GM19025 (cell line): ENCODE measurements around the gene UBE2A.

Experiments
- ATAC-seq: cut with Tn5 transposase; IDR thresholded peaks from one replicate; pipeline ENCODE4 v1.9.1; 2021; ENCODE audit warnings: mild to moderate bottlenecking, low read depth, moderate library complexity; ENCODE audit not compliant: unreplicated experiment

The UBE2A gene

DNA sequence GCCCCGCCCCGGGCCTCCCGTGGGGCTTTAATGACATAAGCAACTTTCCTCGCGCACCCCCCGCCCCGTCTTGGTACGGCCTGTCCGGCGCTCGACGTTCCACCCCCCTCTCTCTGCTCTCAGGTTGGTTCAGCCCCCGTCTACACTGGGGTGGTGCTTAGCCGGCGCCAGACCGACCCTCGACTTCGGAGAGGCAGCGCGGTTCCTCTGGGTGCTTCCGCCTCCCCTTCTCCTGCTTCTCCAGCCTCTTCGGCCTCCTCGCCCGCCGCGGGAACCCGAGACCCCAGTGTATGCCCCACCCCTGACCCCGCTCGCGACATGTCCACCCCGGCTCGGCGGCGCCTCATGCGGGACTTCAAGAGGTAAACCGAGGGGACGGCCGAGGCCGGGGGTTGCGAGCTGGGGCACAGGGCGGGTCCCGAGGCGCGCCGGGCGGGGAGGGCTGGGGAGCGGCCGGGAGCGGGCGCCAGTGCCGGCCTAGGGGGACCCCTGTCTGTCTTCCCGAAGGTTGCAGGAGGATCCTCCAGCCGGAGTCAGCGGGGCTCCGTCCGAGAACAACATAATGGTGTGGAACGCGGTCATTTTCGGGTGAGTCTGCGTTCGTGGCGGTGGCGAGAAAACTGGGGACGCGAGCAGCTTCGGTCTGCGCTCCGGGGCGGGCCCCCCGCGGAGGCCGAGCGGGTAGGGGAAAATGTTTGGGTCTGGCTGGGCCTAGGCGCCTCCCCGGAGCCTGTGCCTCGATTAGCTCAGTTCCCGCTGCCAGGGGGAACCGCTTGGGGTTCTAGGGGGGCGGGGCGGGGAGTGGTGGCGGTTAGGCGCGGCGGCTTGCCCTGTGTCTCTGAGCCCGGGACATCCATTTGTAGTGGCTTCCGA lies at the start of gene UBE2A:
Gene UBE2A, plus strand, starts transcription at position 170 of the 873 bp plus-strand sequence. Its CDS starts 149 bp downstream, at position 319.
- ATAC-seq, result peak; percentile 77

DNA sequence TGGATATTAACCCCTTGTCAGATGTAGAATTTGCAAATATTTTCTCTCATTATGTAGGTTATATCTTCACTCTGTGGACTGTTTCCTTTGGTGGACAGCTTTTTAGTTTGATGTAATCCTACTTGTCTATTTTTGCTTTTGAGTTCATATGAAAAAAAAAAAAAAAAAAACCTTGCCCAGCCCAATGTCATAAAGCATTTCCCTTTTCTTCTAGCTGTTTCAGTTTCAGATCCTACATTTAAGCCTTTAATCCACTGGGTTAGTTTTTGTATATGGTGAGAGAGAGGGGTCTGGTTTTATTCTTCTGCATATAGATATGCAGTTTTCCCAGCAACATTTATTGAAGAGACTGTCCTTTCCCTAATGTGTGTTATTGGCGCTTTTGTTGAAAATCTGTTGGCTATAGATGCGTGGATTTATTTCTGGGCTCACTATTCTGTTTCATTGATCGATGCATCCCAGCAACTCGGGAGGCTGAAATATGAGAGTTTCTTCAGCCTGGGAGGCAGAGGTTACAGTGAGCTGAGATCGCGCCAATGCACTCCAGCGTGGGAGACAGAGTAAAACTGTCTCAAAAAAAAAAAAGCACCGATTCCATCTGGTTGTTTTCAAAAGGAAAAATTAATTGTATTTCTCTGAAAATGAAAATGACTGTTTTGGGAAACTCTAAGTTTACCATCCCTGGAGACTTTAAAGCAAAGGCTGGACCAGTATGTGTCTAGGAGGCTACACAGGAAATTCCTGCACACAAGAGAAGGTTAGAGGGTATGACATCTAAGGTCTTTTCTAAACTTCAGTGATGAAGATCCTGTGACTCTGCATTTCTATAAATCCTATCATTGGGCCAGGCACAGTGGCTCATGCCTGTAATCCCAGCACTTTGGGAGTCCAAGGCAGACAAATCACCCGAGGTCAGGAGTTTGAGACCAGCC lies 44.8 kb upstream of the UBE2A start:
- ATAC-seq, result no peak

DNA sequence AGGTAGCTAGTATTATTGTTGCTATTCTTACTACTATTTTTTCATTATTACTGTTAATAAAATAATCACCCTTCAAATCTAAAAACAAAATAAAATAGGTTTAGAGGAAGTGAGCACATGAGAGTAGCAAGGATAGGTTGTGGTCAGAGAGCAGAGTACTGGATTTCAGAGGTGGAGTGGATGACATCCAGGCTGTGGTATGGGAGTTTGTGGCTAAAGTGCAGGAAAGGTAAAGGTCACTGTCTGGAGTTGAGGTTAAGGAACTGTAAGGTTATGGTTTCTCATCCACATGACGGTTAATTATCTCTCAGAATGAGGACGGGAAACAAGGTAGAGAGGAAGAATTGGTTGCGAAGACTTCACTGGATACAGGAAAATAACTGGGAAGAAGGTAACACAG lies 36.9 kb upstream of the UBE2A start:
- ATAC-seq, result no peak

DNA sequence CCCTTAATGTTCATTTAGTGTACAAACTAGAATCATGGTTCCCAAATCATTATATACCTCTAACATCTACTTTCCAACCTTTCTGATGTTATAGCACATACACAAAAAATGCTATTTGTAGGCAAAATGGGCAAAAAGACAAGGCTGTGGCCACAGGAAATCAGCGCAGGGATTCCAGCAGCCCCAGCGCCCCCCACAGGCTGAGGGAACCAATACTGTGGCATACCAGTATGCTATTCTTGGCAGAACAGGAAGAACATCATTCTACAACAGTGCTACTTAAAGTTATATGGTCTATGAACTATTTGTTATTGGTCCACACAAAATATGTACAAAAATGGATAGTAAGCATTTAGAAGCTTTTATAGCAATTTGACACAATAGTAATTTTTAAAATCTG lies 34.5 kb upstream of the UBE2A start:
- ATAC-seq, result no peak

DNA sequence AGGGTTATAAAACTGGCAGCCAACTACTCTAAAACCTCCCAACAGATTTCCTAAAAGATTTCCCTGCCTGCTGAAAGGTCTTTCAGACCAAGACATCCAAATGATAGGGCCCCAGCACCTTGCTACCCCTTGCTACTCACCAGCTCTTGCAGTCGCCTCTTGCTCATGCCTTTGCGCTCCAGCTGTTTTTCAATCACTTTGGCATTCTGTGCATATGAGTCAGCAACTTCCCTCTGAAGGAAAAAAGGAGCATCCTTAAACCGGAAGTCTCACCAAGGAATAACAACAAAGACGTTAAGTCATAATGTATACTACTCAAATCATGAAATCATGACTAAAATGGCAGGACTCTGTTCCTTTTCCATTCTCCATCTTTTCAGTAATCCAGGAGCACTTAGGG lies 33.2 kb upstream of the UBE2A start:
- ATAC-seq, result no peak

DNA sequence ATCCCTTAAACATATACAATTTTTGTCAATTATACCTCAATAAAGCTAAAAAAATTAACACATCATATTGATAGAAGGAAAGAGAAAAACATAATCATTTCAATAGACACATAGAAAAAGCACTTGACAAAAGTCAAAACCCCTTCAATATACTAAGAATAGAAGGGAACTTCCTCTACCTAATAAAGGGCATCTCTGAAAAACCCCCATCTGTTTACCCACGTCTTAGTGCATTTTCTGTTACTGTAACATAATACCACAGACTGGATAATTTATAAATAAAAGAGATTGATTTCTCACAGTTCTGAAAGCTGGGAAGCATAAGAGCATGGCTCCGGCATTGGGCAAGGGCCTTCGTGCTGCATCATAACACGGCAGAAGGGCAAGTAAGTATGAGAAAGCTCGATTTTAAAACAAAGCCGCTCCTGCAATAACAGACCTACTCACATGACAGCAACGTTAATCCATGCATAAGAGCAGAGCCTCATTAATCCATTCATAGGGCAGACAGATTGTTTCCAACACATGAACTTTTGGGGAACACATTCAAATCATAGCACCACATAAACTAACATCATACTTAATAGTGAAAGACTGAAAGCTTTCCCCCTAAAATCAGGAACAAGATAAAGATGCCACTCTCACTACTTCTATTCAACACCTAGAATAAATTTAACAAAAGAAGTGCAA lies 24.9 kb upstream of the UBE2A start:
- ATAC-seq, result no peak

DNA sequence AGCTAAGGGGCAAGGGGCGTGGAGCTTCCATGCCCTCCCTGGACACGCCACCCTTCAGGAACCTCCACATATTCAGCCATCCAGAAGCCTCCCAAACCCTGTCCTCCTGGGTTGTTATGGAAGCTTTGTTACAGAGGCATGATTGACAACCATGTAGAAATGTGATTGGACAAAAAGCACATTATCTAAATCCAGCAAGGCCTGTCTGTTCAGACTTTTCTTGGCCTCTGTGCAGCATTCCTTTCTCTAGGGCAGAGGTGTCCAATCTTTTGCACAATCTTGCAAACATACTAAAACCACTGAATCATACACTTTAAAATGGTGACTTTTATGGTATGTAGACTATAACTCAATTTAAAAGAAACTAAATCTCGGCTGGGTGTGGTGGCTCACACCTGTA lies 21.9 kb upstream of the UBE2A start:
- ATAC-seq, result no peak

DNA sequence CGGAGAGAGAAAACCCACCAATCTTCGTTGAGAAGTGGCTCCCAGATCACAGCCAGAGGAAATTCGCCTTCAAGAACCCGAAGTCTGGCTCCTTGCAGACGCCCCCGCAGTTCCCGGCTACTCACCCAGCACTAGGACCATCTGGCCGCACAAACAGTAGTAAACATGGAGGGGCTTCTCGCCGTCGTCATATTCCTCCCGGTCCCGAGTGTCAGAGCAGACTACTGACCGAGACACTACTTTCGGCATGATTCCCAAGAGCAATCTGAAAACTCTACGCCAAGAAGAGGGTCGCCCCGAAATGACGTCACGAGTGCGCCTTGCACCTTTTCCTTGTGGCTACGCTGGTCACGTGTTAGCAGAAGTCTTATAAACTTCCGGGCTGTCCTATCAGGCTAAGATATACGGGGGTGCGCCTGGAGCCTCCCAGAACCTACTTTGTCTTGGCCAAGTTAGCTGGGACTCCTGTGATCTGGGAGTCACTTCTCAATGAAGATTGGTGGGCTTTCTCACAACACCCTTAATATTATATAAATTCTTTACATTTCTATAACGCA lies 9.2 kb upstream of the UBE2A start, which contains the start of gene STEEP1:
Gene STEEP1, minus strand, starts transcription at position 303 of the 557 bp plus-strand sequence. Its CDS starts 54 bp downstream, at position 249.
- peak; percentile 66 for ATAC-seq

DNA sequence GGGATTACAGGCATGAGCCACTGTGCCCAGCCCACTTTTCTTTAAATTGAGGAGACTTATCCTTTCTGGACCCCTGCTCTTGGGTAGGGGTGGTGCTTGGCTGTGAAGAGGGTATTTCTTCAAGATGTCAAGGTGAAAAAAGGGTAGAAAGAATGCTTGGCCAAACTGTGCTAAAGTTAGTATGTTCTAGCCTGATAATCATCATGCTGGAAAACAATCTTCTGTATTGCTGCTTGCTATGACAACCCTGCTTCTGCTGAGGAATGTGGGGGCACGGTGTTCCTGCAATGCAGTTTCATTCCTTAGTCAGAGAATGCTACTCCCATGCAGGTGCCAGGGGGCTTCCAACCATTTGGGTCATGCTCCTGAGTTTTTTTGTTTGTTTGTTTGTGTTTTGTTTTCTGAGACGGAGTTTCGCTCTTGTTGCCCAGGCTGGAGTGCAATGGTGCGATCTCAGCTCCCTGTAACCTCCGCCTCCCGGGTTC lies 4.0 kb upstream of the UBE2A start:
- no peak for ATAC-seq

DNA sequence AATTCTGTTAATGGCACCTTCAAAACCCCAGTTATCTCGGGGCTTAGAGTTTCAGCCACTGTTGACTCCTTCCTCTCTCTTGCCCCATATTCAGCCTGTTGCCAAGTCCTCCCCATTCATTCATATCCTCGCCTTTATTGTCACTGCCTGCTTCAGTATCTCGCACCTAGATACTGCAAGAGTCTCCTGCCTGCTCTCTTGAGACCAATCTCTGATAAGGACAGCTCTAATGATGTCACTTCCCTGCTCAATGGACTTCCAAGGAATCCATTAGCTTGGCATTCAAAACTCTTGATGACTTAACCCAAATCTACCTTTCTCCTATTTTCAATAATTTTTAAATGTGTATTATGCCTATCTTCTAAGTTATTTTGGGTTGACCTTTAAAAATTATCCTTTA lies 1.1 kb upstream of the UBE2A start:
- no peak for ATAC-seq

DNA sequence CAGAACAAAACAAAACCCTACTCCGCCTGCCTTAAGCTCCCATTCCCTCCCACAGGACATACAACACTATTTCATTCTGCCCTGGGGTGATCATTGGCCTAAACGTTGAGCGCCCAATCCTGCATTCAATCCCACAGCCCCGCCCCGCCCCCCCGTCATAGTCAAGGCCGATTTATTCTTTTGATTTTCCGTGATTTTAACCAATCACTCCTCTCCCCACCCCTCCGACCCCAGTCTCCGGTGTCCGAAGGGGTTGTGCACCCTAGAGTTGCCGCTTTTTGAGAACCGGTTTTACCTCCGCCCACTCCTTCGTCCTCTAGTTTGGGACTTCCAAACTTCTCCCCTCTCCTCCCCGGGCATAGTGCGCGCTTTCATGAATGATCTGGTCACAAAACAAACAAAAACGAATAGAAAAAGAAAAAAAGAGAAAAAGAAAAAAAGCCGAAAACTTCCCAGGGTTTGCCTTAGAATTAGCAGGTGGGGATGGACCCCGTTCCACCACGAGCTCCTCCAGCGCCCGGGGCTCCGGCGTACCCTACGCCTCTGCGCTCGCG lies 446 bp upstream of the UBE2A start:
- peak; percentile 60 for ATAC-seq

DNA sequence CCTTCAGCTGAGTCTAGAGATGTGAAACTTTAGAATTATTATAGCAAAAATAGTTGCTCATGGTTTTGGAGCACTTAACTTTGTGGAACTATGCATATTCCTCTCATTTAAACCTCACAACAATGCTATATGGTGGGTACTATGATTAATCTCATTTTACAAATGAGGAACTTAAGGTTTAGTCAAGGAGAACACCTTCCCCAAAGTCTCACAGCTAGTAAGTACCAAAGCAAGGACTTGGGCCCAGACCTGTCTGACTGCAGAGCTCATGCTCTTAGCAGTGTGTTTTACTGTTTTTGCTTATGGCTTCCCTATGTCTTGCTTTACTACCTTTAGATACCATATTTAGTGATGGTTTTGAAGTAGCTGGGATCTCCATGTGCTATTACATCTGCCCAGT lies 5.1 kb downstream of the UBE2A start:
- no peak for ATAC-seq

DNA sequence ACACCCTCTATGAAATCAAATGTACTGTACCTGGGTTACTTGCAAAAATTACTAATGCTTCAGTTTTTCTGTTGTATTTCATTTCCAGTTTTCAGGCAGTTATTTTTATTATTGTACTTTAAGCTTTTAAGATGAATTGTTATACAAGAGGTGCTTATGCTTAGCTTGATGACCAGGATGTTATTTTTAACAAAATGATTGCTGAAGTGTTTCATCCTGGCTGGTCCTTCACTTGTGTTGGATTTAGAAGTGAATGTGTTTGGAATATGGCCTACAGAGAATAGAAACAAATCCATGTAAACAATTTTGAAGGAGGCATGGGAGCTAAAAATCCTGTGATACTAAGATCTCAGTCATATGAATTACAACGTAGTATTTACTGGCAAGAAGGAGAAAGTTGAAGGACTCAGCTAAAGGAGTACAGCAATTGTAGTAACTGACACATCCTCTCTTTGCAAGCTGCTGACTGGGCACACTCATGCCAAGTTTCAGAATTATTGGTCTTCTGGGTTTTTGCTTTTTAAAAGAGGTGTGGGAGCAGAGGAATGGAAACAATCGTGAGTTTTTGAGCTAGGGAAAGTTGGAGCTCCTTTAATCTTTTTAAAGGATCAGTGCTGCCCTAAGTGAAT lies 9.2 kb downstream of the UBE2A start:
- ATAC-seq, result no peak

DNA sequence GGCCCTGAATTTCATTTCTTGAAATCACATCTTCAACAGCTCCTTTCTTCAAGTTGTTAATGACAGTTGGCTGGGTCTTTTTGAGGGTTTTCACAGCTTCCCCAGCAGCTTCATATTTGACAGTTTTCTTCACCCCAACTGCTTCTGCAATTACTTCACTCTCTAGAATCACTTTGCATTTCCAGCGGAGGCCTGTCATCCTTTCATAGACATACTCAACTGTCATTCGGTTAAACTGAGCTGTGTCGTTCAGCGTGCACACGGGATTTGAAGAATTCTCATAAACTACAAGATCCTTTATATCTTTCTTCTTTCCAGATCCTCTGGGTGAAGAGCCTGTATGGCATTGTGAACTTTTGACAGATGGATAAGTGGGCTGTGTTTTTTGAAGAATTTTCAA lies 15.4 kb downstream of the UBE2A start:
- ATAC-seq, result no peak

DNA sequence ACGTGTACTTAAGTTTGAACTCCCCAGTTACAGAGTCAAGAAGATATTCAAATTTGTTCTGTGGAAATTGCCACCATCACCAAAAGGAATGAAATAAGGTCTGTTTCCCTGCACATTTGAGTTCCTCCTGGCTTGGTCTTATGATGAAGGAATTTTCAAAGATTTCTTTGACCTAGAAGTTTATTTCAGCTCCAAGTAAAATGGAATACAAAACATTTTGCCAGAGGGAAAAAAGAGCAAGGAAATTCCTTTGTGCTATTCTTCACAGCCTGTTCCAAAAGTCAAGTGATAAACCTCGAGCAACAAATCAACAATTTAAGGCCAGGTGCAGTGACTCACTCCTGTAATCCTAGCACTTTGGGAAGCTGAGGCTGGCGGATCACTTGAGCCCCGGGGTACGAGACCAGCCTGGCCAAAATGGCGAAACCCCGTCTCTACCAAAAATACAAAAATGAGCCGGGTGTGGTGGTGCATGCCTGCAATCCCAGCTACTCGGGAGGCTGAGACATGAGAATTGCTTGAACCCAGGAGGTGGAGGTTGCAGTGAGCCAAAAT lies 28.4 kb downstream of the UBE2A start:
- no peak for ATAC-seq

DNA sequence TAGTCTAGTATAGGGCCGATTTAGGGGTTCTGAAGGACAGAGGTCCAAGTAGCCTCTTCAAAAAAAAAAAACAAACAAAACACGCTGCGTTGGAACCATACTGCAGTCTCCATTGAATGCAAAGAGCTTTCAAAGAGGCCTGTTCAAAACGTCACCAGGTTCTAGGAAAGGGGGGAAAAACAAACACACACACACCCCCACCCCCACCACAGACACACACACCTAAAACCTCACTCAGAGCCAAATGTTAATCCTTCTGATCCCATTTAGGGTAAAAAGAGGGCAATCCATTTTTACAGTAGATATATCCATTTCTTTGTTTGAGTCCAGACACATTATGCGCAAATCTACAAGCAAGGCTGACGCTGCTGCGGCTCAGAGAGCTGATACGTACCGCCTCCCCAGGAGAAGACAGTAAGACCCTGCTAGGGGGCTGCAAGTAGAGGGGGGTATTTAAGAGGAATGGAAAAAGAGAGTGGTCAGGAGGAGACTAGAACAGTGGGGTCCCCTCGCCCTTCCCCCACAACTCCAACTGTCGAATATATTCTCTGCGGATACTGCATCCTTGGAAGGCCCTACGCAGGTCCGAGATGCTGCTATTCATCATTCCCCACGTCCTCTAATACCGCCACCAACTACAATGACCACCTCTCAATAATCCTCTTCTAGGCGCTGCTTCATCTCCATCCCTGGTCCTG lies 30.6 kb downstream of the UBE2A start:
- no peak for ATAC-seq

DNA sequence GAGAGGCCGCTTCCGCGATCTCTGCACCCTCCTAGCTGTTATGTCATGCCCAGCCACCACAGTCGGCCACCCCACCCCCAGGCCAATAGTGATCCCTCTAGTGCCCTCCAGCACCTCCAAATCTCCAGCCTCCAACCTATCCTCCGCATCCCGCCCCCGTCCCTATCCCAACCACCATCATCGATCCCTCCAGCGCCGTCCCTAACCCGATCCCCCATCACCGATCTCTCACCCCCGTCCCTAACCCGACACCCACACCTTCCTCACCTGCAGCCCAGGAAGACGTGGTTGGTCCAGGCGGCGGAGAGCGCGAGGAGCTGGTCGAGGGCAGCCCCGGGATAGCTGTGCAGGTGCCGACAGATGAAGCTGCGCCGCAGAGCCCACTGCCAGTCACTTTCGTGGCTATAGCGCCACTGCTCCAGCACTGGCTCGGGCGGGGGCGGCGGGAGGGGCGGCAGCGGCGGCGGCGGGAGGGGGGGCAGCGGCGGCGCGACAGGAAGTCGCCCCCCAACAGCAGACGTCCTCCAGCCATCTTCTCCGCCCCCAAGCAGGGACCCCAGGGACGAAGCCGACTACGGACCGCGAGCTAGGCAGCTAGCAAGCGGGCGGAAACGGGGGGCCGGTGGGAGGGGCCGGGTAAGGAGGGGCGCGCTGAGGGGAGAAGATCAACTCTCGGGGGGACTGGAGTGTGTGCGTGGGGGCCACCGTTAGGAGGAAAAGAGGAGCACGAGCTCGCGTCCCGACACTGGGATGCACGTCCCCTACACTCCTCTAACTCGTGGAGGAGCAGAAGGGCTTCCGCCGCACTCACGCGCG lies 31.3 kb downstream of the UBE2A start:
- ATAC-seq, result peak; percentile 28
